Measurements from ENCODE around the gene NOL3. TPM values are rescaled to one million over a fixed set of nuclear protein-coding genes. Genes with fewer than 3 reads are reported as not detected.

The NOL3 gene
- total RNA-seq, 1 experiment from 2014 or later: 5.6 TPM

GRCh38 chr16:67150833-67151396 lies 19.4 kb upstream of the NOL3 start, which contains the start of gene B3GNT9:
Gene B3GNT9, minus strand, starts transcription at chr16:67150998. Its CDS starts 513 bp downstream, at chr16:67150485.
- no peak within 1 kb of the TSS for H4K8ac ChIP-seq (replicated peaks; ENCODE audit: insufficient read length, low read depth, low read length)
- no peak within 1 kb of the TSS for H2BK12ac ChIP-seq (ENCODE audit: insufficient read length, low read depth, low read length)
- H2BK5ac ChIP-seq (ENCODE audit: insufficient read length, low read length): no peak within 1 kb of the TSS
- H3K18ac ChIP-seq (ENCODE audit: insufficient read length, low read depth, low read length): peak within 1 kb of the TSS; percentile 46
- no CpG with 5 or more reads among the region's 34 CpGs for WGBS (ENCODE audit: extremely low coverage, insufficient read length, low lambda C conversion rate)
- H3K4me1 Mint-ChIP-seq: peaks cover 10 to 16% of the 10 kb centered on the region in 2 experiments
- H4K20me1 ChIP-seq (ENCODE audit: control insufficient read depth, insufficient read depth, insufficient read length): no peaks in the 10 kb centered on the region
- H3K23ac ChIP-seq (ENCODE audit: insufficient read length, low read depth, low read length): no peak within 1 kb of the TSS
- no peaks in the 10 kb centered on the region for H3K79me2 ChIP-seq (ENCODE audit: insufficient read depth, low read length)
- H4K5ac ChIP-seq (ENCODE audit: insufficient read length, low read depth, low read length): no peak within 1 kb of the TSS
- H3K27me3 Mint-ChIP-seq (ENCODE audit: low read depth): peaks cover 50% of the 10 kb centered on the region
- H2BK20ac ChIP-seq (ENCODE audit: low read depth, low read length, poor library complexity, severe bottlenecking): no peak within 1 kb of the TSS
- no peaks in the 10 kb centered on the region for H3K4me1 ChIP-seq (ENCODE audit: insufficient read depth, low read length)
- H3K9me3 Mint-ChIP-seq: peaks cover 0 to 5% of the 10 kb centered on the region in 2 experiments; a peak in 3 of 5 replicates
- TF ChIP-seq CTCF (conservative IDR thresholded peaks at IDR 0.05): no peak
- no peak within 1 kb of the TSS for H2BK120ac ChIP-seq (ENCODE audit: low read depth, low read length, poor library complexity, severe bottlenecking)
- H3K4ac ChIP-seq (ENCODE audit: low read depth, low read length): no peak within 1 kb of the TSS
- H3K4me3 Mint-ChIP-seq: peak within 1 kb of the TSS; percentile 65 to 80
- peak within 1 kb of the TSS in 2 of 3 experiments; percentile 13 to 28; a peak in 1 of 7 replicates for H3K27ac Mint-ChIP-seq
- H3K9ac ChIP-seq (ENCODE audit: extremely low read depth, insufficient read length, low read length): no peak within 1 kb of the TSS
- no peak within 1 kb of the TSS; the same call in 1 of the 2 replicates for H3K14ac ChIP-seq (ENCODE audit: insufficient read depth, low read length)
- peak within 1 kb of the TSS; percentile 57 for H2AFZ ChIP-seq (ENCODE audit: low read length)
- H2AK5ac ChIP-seq (ENCODE audit: insufficient read length, low read length): no peak within 1 kb of the TSS
- H3K56ac ChIP-seq (ENCODE audit: insufficient read length, low read depth, low read length): no peak within 1 kb of the TSS
- no peak within 1 kb of the TSS for H2BK15ac ChIP-seq (ENCODE audit: low read depth, low read length)
- H4K91ac ChIP-seq (ENCODE audit: insufficient read length, low read depth, low read length): no peak within 1 kb of the TSS
- H3K23me2 ChIP-seq (ENCODE audit: insufficient read length, low read depth, low read length, poor library complexity, severe bottlenecking): peaks cover 15% of the 10 kb centered on the region
- H3T11ph ChIP-seq (ENCODE audit: low read length): no peak within 1 kb of the TSS
- H3K27me3 ChIP-seq (ENCODE audit: insufficient read depth, low read length): peaks cover 33% of the 10 kb centered on the region
- peaks cover 10 to 32% (median 30%) of the 10 kb centered on the region in 3 experiments for H3K36me3 Mint-ChIP-seq (ENCODE audit: insufficient read depth in 1 of 3, low read depth in 3 of 3)
- DNase-seq: peak; percentile 82
- H3K9me3 ChIP-seq (ENCODE audit: control insufficient read depth, low read depth, low read length): no peaks in the 10 kb centered on the region
- no peak within 1 kb of the TSS for H3K27ac ChIP-seq (ENCODE audit: insufficient read length, low read depth, low read length)
- peak within 1 kb of the TSS; percentile 65 for H3K4me2 ChIP-seq (ENCODE audit: insufficient read depth, insufficient read length, low read length)
- H3K79me1 ChIP-seq (ENCODE audit: insufficient read depth, low read depth, low read length, poor library complexity, severe bottlenecking): no peaks in the 10 kb centered on the region
